ENCODE results near the gene GRK1.

GRK1 gene

GRCh38 chr13:113761136-113761535, 94.1 kb downstream of the GRK1 start:
- Histone ChIP-seq H3K9me2 (replicated peaks; ENCODE audit: insufficient read depth, low read length) (no peaks in the 10 kb centered on the region), H3K27ac (ENCODE audit: low read depth, low read length) (no peak overlapping the region), H3K27me3 (ENCODE audit: low read length) (no peaks in the 10 kb centered on the region; the same call in 1 of the 2 replicates), H3K4me2 (ENCODE audit: low read depth, low read length, poor library complexity, severe bottlenecking) (no peak overlapping the region), H3K4me3 (ENCODE audit: insufficient read depth, low read length, poor library complexity, severe bottlenecking) (no peak overlapping the region), H3K9me3 (ENCODE audit: insufficient read depth, low read length) (no peaks in the 10 kb centered on the region), H3K9ac (ENCODE audit: low read length) (no peak overlapping the region), H3F3A (ENCODE audit: insufficient read depth) (no peaks in the 10 kb centered on the region), H3K36me3 (ENCODE audit: low read length) (no peaks in the 10 kb centered on the region), H2AFZ (ENCODE audit: low read depth, low read length, severe bottlenecking) (no peak overlapping the region), H3K79me2 (ENCODE audit: insufficient read depth, low read length) (no peaks in the 10 kb centered on the region), H4K20me1 (ENCODE audit: low read depth, low read length) (no peaks in the 10 kb centered on the region)
- no peak for TF ChIP-seq CTCF (IDR thresholded peaks at IDR 0.05; ENCODE audit: insufficient read depth, low read length, poor library complexity, severe bottlenecking)
- no peak for TF ChIP-seq EZH2phosphoT487 (conservative IDR thresholded peaks at IDR 0.05; ENCODE audit: low read length)

- no peak overlapping the region for H3K27ac ChIP-seq (ENCODE audit: low read depth, low read length)
- H3K9me3 ChIP-seq (ENCODE audit: insufficient read depth, low read length) = no peaks in the 10 kb centered on the region
- H2AFZ ChIP-seq (ENCODE audit: low read depth, low read length, severe bottlenecking) = no peak overlapping the region
- no peaks in the 10 kb centered on the region for H4K20me1 ChIP-seq (ENCODE audit: low read depth, low read length)
- H3K27me3 ChIP-seq (ENCODE audit: low read length) = no peaks in the 10 kb centered on the region; the same call in 1 of the 2 replicates
- no peak overlapping the region for H3K4me3 ChIP-seq (ENCODE audit: insufficient read depth, low read length, poor library complexity, severe bottlenecking)
- no peak overlapping the region for H3K4me2 ChIP-seq (ENCODE audit: low read depth, low read length, poor library complexity, severe bottlenecking)
- no peak overlapping the region for H3K9ac ChIP-seq (ENCODE audit: low read length)
- TF ChIP-seq EZH2phosphoT487 (conservative IDR thresholded peaks at IDR 0.05; ENCODE audit: low read length) (no peak), CTCF (IDR thresholded peaks at IDR 0.05; ENCODE audit: insufficient read depth, low read length, poor library complexity, severe bottlenecking) (no peak)
- no peaks in the 10 kb centered on the region for H3K79me2 ChIP-seq (ENCODE audit: insufficient read depth, low read length)
- H3F3A ChIP-seq (ENCODE audit: insufficient read depth) = no peaks in the 10 kb centered on the region
- no peaks in the 10 kb centered on the region for H3K36me3 ChIP-seq (ENCODE audit: low read length)
- no peaks in the 10 kb centered on the region for H3K9me2 ChIP-seq (replicated peaks; ENCODE audit: insufficient read depth, low read length)
Measured at GRCh38 chr13:113762075-113762474, 95.1 kb downstream of the GRK1 start.

GRCh38 chr13:113762538-113762937, 95.5 kb downstream of the GRK1 start:
- TF ChIP-seq EZH2phosphoT487 (conservative IDR thresholded peaks at IDR 0.05; ENCODE audit: low read length) = no peak
- TF ChIP-seq CTCF (IDR thresholded peaks at IDR 0.05; ENCODE audit: insufficient read depth, low read length, poor library complexity, severe bottlenecking) = no peak
- no peaks in the 10 kb centered on the region; the same call in 1 of the 2 replicates for H3K27me3 ChIP-seq (ENCODE audit: low read length)
- no peak overlapping the region for H3K4me3 ChIP-seq (ENCODE audit: insufficient read depth, low read length, poor library complexity, severe bottlenecking)
- H3K36me3 ChIP-seq (ENCODE audit: low read length) = no peaks in the 10 kb centered on the region
- H3K9ac ChIP-seq (ENCODE audit: low read length) = no peak overlapping the region
- H3K9me3 ChIP-seq (ENCODE audit: insufficient read depth, low read length) = no peaks in the 10 kb centered on the region
- H3K9me2 ChIP-seq (replicated peaks; ENCODE audit: insufficient read depth, low read length) = no peaks in the 10 kb centered on the region
- no peak overlapping the region for H3K27ac ChIP-seq (ENCODE audit: low read depth, low read length)
- no peaks in the 10 kb centered on the region for H4K20me1 ChIP-seq (ENCODE audit: low read depth, low read length)
- H2AFZ ChIP-seq (ENCODE audit: low read depth, low read length, severe bottlenecking) = no peak overlapping the region
- H3K79me2 ChIP-seq (ENCODE audit: insufficient read depth, low read length) = no peaks in the 10 kb centered on the region
- no peak overlapping the region for H3K4me2 ChIP-seq (ENCODE audit: low read depth, low read length, poor library complexity, severe bottlenecking)
- no peaks in the 10 kb centered on the region for H3F3A ChIP-seq (ENCODE audit: insufficient read depth)

Data from SU-DHL-6 (cell line).